ENCODE results near the gene SPO11. TPM values are rescaled to one million over a fixed set of nuclear protein-coding genes. Genes with fewer than 3 reads are reported as not detected.
A peak's percentile ranks its signal among the peaks of the same experiment; 100 is the strongest.

The SPO11 gene
- polyA plus RNA-seq, 1 donor (not counting 4 experiments of a cell fraction or from before 2014, with no cell fraction given), result not detected

DNA sequence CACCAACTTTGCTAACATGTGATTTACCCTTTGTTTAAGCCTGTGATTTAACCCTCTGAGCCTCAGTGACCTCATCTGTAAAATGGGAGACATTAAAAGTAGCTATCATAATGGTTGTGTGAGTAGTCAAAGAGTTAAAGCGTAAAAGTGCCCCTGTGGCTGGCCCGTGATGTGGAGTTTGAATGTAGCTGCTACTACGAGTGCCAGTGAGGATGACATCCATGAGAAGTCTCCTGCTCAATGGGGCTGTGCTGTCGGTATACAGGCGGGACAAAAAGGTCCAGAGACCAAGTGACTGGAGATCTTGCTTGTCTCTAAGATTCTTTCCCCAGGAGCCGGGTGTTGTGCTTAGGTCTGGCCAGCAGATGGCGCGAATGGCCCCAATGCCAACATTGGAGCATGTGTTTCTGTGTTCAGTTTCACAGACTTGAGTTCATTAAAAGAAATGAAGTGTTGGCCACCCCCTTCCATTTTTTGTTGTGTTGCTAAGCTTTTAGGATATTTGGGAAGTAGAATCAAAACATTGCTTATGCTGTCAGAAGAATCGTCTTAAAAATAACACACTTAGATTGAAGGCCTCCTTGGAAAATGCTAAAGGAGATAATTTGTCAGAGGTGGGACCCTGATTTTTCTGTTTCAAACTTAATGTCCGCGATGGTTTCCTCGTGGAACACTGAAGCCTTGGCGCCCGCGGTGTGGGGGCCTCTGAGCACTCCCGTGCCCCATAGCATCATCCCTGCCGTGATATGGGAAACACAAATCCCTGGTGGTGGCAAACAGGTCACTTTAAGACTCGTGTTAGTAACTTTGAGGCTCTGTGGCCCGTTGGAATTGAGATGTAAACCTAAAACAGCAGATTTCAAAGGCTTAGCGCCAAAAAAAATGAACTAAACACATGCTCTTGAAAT lies 52.2 kb downstream of the SPO11 start:
- Histone ChIP-seq H2AFZ (ENCODE audit: control insufficient read depth, low read length) (no peak overlapping the region), H3K27ac (ENCODE audit: control insufficient read depth, insufficient read depth, low read length) (no peak overlapping the region), H3K9me3 (ENCODE audit: control insufficient read depth, low read depth, low read length) (no peaks in the 10 kb centered on the region), H3K79me2 (ENCODE audit: control insufficient read depth, insufficient read depth, low read length) (no peaks in the 10 kb centered on the region), H3K36me3 (ENCODE audit: control insufficient read depth in 2 of 2, extremely low read depth in 1 of 2, insufficient read depth in 2 of 2, low read length in 2 of 2) (peaks cover 13% of the 10 kb centered on the region in 2 experiments), H3K27me3 (ENCODE audit: control insufficient read depth, extremely low read depth, insufficient read depth, low read length) (no peaks in the 10 kb centered on the region), H3K4me2 (ENCODE audit: control insufficient read depth, extremely low read depth, insufficient read depth, low read depth, low read length) (no peak overlapping the region), H3K9me1 (ENCODE audit: control insufficient read depth, extremely low read depth, insufficient read depth, low read length) (no peaks in the 10 kb centered on the region), H3K4me1 (ENCODE audit: control insufficient read depth, extremely low read depth, insufficient read depth, low read length) (no peaks in the 10 kb centered on the region), H3K4me3 (ENCODE audit: control insufficient read depth in 2 of 3, extremely low read depth in 1 of 3, insufficient read depth in 2 of 3, low read depth in 1 of 3, low read length in 3 of 3) (no peak overlapping the region), H4K20me1 (ENCODE audit: control insufficient read depth, extremely low read depth, insufficient read depth, low read length) (no peaks in the 10 kb centered on the region), H3K9ac (ENCODE audit: control insufficient read depth, extremely low read depth, insufficient read depth, low read length) (no peak overlapping the region)
- FAIRE-seq (peak; percentile 71), DNase-seq (ENCODE audit: low read depth, low spot score) (peak; percentile 32)
- TF ChIP-seq, protein P1, sequence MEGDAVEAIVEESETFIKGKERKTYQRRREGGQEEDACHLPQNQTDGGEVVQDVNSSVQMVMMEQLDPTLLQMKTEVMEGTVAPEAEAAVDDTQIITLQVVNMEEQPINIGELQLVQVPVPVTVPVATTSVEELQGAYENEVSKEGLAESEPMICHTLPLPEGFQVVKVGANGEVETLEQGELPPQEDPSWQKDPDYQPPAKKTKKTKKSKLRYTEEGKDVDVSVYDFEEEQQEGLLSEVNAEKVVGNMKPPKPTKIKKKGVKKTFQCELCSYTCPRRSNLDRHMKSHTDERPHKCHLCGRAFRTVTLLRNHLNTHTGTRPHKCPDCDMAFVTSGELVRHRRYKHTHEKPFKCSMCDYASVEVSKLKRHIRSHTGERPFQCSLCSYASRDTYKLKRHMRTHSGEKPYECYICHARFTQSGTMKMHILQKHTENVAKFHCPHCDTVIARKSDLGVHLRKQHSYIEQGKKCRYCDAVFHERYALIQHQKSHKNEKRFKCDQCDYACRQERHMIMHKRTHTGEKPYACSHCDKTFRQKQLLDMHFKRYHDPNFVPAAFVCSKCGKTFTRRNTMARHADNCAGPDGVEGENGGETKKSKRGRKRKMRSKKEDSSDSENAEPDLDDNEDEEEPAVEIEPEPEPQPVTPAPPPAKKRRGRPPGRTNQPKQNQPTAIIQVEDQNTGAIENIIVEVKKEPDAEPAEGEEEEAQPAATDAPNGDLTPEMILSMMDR (optimal IDR thresholded peaks at IDR 0.05 in 1 of 3, IDR thresholded peaks at IDR 0.05 in 1 of 3, conservative IDR thresholded peaks at IDR 0.05 in 1 of 3; ENCODE audit: extremely low read depth in 1 of 3, insufficient read depth in 2 of 3, low read length in 3 of 3), result peak; percentile 87 to 93 (median 90)
- TF ChIP-seq EZH2 (IDR thresholded peaks at IDR 0.05; ENCODE audit: low read length), result no peak
- dilution Hi-C loops (cut with MboI; ENCODE audit: extremely low pct_ligation_motif_present, low sequenced_read_pairs), result no loop called here

DNA sequence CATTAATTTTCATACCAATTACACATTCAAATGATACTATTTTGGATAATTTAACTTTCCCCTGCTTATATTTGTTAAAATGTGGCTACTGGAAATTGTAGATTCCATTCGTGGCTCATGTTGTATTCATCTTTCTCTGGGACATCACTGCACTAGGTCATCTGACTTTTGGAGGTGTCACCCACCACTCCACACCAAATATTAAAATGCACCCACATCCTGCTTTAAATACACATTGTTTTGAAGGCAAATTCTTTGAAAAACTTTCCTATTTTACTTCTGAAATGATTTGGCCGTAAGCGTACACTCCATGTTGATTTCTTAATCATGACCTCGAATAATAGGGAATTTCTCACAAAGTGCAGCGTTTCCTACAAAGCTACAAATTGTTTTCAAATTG lies 52.9 kb downstream of the SPO11 start:
- H3K9ac ChIP-seq (ENCODE audit: control insufficient read depth, extremely low read depth, insufficient read depth, low read length), result no peak overlapping the region
- no peak overlapping the region for H3K4me2 ChIP-seq (ENCODE audit: control insufficient read depth, extremely low read depth, insufficient read depth, low read depth, low read length)
- FAIRE-seq, result no peak
- H3K4me3 ChIP-seq (ENCODE audit: control insufficient read depth in 2 of 3, extremely low read depth in 1 of 3, insufficient read depth in 2 of 3, low read depth in 1 of 3, low read length in 3 of 3), result no peak overlapping the region
- H3K36me3 ChIP-seq (ENCODE audit: control insufficient read depth in 2 of 2, extremely low read depth in 1 of 2, insufficient read depth in 2 of 2, low read length in 2 of 2), result peaks cover 9 to 13% of the 10 kb centered on the region in 2 experiments
- H4K20me1 ChIP-seq (ENCODE audit: control insufficient read depth, extremely low read depth, insufficient read depth, low read length), result no peaks in the 10 kb centered on the region
- dilution Hi-C loops (cut with MboI; ENCODE audit: extremely low pct_ligation_motif_present, low sequenced_read_pairs), result no loop called here
- H3K4me1 ChIP-seq (ENCODE audit: control insufficient read depth, extremely low read depth, insufficient read depth, low read length), result no peaks in the 10 kb centered on the region
- H3K9me3 ChIP-seq (ENCODE audit: control insufficient read depth, low read depth, low read length), result no peaks in the 10 kb centered on the region
- H3K9me1 ChIP-seq (ENCODE audit: control insufficient read depth, extremely low read depth, insufficient read depth, low read length), result no peaks in the 10 kb centered on the region
- H2AFZ ChIP-seq (ENCODE audit: control insufficient read depth, low read length), result no peak overlapping the region
- H3K79me2 ChIP-seq (ENCODE audit: control insufficient read depth, insufficient read depth, low read length), result no peaks in the 10 kb centered on the region
- H3K27ac ChIP-seq (ENCODE audit: control insufficient read depth, insufficient read depth, low read length), result no peak overlapping the region
- H3K27me3 ChIP-seq (ENCODE audit: control insufficient read depth, extremely low read depth, insufficient read depth, low read length), result no peaks in the 10 kb centered on the region
- TF ChIP-seq, protein P1 (optimal IDR thresholded peaks at IDR 0.05 in 1 of 3, IDR thresholded peaks at IDR 0.05 in 1 of 3, conservative IDR thresholded peaks at IDR 0.05 in 1 of 3; ENCODE audit: extremely low read depth in 1 of 3, insufficient read depth in 2 of 3, low read length in 3 of 3), result no peak
- TF ChIP-seq EZH2 (IDR thresholded peaks at IDR 0.05; ENCODE audit: low read length), result no peak
- no peak for DNase-seq (ENCODE audit: low read depth, low spot score)
